DND-41 (cell line): ENCODE results near the gene ZNF474.

Experiments used
- EZH2 ChIP-seq: IDR thresholded peaks from 3 replicates; pipeline ENCODE4 v1.6.1; 2012; ENCODE audit warnings: borderline replicate concordance, low read depth, mild to moderate bottlenecking, moderate library complexity, low read length, inconsistent platforms; ENCODE audit not compliant: severe bottlenecking
- TF ChIP-seq, protein P1 (sequence below): IDR thresholded peaks from 2 replicates; pipeline ENCODE4 v1.5.1; 2012; ENCODE audit warnings: borderline replicate concordance, low read length, moderate library complexity, mild to moderate bottlenecking; ENCODE audit not compliant: poor library complexity, severe bottlenecking; ENCODE audit errors: extremely low read depth

DNA sequence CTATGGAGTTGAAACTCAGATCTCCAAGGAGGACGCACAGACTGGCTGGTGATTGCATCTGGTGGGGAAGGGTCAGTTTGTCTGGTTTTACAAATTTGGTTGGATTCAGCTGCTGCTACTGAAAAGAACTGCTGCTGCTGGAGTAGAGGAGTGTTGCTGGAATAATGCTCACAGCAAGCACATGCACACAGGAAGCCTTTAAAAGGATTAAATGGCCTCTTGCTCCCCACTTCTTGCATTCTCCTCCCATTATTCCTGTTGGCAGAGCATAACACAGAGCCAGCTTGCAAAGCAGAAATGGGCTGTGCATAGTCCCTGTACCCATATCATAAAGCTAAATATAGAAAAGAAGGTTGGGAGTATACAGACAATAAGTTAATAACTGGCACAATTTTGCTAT lies 16.6 kb downstream of the ZNF474 start:
- TF ChIP-seq, protein P1, sequence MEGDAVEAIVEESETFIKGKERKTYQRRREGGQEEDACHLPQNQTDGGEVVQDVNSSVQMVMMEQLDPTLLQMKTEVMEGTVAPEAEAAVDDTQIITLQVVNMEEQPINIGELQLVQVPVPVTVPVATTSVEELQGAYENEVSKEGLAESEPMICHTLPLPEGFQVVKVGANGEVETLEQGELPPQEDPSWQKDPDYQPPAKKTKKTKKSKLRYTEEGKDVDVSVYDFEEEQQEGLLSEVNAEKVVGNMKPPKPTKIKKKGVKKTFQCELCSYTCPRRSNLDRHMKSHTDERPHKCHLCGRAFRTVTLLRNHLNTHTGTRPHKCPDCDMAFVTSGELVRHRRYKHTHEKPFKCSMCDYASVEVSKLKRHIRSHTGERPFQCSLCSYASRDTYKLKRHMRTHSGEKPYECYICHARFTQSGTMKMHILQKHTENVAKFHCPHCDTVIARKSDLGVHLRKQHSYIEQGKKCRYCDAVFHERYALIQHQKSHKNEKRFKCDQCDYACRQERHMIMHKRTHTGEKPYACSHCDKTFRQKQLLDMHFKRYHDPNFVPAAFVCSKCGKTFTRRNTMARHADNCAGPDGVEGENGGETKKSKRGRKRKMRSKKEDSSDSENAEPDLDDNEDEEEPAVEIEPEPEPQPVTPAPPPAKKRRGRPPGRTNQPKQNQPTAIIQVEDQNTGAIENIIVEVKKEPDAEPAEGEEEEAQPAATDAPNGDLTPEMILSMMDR, result no peak
- TF ChIP-seq EZH2, result no peak
